ENCODE measurements around the gene ABCB9.

The ABCB9 gene

GRCh38 chr12:122994781-122995502 is 28.7 kb upstream of the ABCB9 start:
- DNase-seq: no peak

- no peak for DNase-seq
Observed at GRCh38 chr12:122994140-122994675, 27.9 kb upstream of the ABCB9 start.

- DNase-seq: no peak
Observed at GRCh38 chr12:122992386-122992785, 26.1 kb upstream of the ABCB9 start.

GRCh38 chr12:122991623-122992275 is 25.5 kb upstream of the ABCB9 start:
- no peak for DNase-seq

- no peak for DNase-seq
Observed at GRCh38 chr12:122990961-122991622, 24.8 kb upstream of the ABCB9 start.

- no peak for DNase-seq
Observed at GRCh38 chr12:122990561-122990960, 24.3 kb upstream of the ABCB9 start.

GRCh38 chr12:122989874-122990419 is 23.7 kb upstream of the ABCB9 start:
- DNase-seq: no peak

- no peak for DNase-seq
Observed at GRCh38 chr12:122989225-122989839, 23.1 kb upstream of the ABCB9 start.

GRCh38 chr12:122988612-122989212 is 22.4 kb upstream of the ABCB9 start:
- no peak for DNase-seq

- DNase-seq: no peak
Observed at GRCh38 chr12:122988036-122988435, 21.8 kb upstream of the ABCB9 start.

GRCh38 chr12:122987086-122987951 is 21.1 kb upstream of the ABCB9 start:
- no peak for DNase-seq

GRCh38 chr12:122986258-122986871 is 20.1 kb upstream of the ABCB9 start:
- no peak for DNase-seq

- no peak for DNase-seq
Observed at GRCh38 chr12:122985338-122986257, 19.3 kb upstream of the ABCB9 start.

GRCh38 chr12:122984612-122985337 is 18.5 kb upstream of the ABCB9 start:
- no peak for DNase-seq

GRCh38 chr12:122983789-122984515 is 17.7 kb upstream of the ABCB9 start:
- DNase-seq: no peak

GRCh38 chr12:122982963-122983788 is 16.9 kb upstream of the ABCB9 start:
- DNase-seq: no peak

GRCh38 chr12:122982477-122982815 is 16.2 kb upstream of the ABCB9 start:
- no peak for DNase-seq

Data from AML-193 (cell line).